Daoy (cell line): Measurements from ENCODE around the gene MYRIP. TPM values are rescaled to one million over a fixed set of nuclear protein-coding genes. Genes with fewer than 3 reads are reported as not detected.

ENCODE experiments used
- DNase-seq: peaks from one replicate; pipeline ENCODE4 v3.0.0-alpha.2; 2015; ENCODE audit warnings: low read depth
- total RNA-seq: library from RNA; depleted of rRNA; stranded (reverse); fragments of >200 nt; shearing (Covaris generic); gene quantifications from 2 replicates; pipeline ENCODE4 v1.2.3, GENCODE V29; 2014

Gene MYRIP
- total RNA-seq, 1 experiment from 2014 or later = not detected

GRCh38 chr3:40189118-40189517 lies 379.7 kb downstream of the MYRIP start:
- DNase-seq = no peak

GRCh38 chr3:40190056-40190455 lies 380.6 kb downstream of the MYRIP start:
- no peak for DNase-seq

GRCh38 chr3:40191251-40191650 lies 381.8 kb downstream of the MYRIP start:
- no peak for DNase-seq

GRCh38 chr3:40191850-40192448 lies 382.5 kb downstream of the MYRIP start:
- peak; percentile 43 for DNase-seq

GRCh38 chr3:40192628-40193027 lies 383.2 kb downstream of the MYRIP start:
- no peak for DNase-seq

- no peak for DNase-seq
These were observed 387.6 kb downstream of the MYRIP start for GRCh38 chr3:40196966-40197365.

- DNase-seq = peak; percentile 19
These were observed 391.4 kb downstream of the MYRIP start for GRCh38 chr3:40200692-40201316.

- DNase-seq = no peak
These were observed 392.4 kb downstream of the MYRIP start for GRCh38 chr3:40201770-40202169.

- DNase-seq = no peak
These were observed 397.1 kb downstream of the MYRIP start for GRCh38 chr3:40206522-40206921.

- no peak for DNase-seq
These were observed 398.4 kb downstream of the MYRIP start for GRCh38 chr3:40207796-40208195.

GRCh38 chr3:40208251-40208650 lies 398.8 kb downstream of the MYRIP start:
- no peak for DNase-seq

GRCh38 chr3:40211579-40211978 lies 402.2 kb downstream of the MYRIP start:
- DNase-seq = peak; percentile 21

- no peak for DNase-seq
These were observed 404.1 kb downstream of the MYRIP start for GRCh38 chr3:40213556-40213955.

GRCh38 chr3:40215015-40215414 lies 405.6 kb downstream of the MYRIP start:
- no peak for DNase-seq

- DNase-seq = no peak
These were observed 407.1 kb downstream of the MYRIP start for GRCh38 chr3:40216471-40216870.

GRCh38 chr3:40223856-40224255 lies 414.4 kb downstream of the MYRIP start:
- no peak for DNase-seq

GRCh38 chr3:40224796-40225515 lies 415.5 kb downstream of the MYRIP start:
- DNase-seq = no peak

GRCh38 chr3:40226636-40227035 lies 417.2 kb downstream of the MYRIP start:
- DNase-seq = no peak

- no peak for DNase-seq
These were observed 419.5 kb downstream of the MYRIP start for GRCh38 chr3:40228792-40229350.

- DNase-seq = no peak
These were observed 420.0 kb downstream of the MYRIP start for GRCh38 chr3:40229386-40229785.

- no peak for DNase-seq
These were observed 420.6 kb downstream of the MYRIP start for GRCh38 chr3:40229963-40230362.

- DNase-seq = no peak
These were observed 421.0 kb downstream of the MYRIP start for GRCh38 chr3:40230382-40230781.

- DNase-seq = no peak
These were observed 423.2 kb downstream of the MYRIP start for GRCh38 chr3:40232626-40233025.
